ENCODE measurements around the gene PPP1R3D.
"Not testable (repeated sequence)": the region's sequence is repeated elsewhere in the genome, so short reads cannot be mapped to it uniquely, and the experiment has no call there.

Gene PPP1R3D

GRCh38 chr20:59911041-59911440 is 29.1 kb downstream of the PPP1R3D start:
- no peak for DNase-seq

- DNase-seq, result no peak
These were observed 31.2 kb downstream of the PPP1R3D start for GRCh38 chr20:59908855-59909254.

- DNase-seq, result no peak
These were observed 36.5 kb downstream of the PPP1R3D start for GRCh38 chr20:59903621-59904020.

GRCh38 chr20:59902470-59902869 is 37.6 kb downstream of the PPP1R3D start:
- DNase-seq, result no peak

DNA sequence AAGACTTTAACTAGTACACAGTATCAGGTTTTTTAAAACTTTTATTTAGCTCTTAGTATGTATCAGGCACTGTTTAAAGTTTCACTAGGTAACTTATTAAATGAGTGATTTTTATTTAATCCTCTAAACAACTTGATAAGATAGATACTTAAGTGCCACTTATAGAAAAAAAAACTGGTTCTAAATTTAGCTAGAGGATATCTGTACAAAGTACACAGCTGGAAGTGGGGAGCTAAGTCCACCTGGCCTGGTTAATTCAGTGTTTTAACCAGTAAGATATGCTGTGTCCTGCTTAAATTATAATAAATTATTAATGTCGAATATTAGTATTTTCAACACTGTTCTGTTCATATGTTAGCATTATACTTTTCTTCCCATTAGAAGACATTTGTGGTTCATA is 44.2 kb downstream of the PPP1R3D start:
- DNase-seq, result no peak

DNA sequence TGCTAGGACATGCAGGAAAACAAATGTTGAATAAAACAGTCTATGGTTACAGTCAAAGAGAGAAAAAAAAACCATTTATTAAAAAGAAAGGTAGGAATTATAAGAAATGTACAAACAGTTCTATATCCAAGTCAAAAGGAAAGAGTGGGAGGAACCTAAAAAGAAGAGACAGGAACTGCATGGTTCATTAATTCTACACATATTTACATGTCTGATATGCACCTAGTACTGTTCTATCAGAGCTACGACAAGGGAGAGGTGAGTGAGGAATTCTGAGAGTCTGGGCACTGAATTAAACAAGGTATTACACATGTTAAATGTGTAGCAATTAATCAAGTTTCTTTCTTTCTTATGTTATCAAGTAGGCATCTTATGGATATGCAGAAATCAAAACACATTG is 48.5 kb downstream of the PPP1R3D start:
- DNase-seq, result no peak

- DNase-seq, result not testable (repeated sequence)
These were observed 50.1 kb downstream of the PPP1R3D start for GRCh38 chr20:59890035-59890434.

GRCh38 chr20:59888050-59888449 is 52.1 kb downstream of the PPP1R3D start:
- DNase-seq, result no peak

Measured in activated gamma-delta T cell treated with Interleukin-2 at 50 U/mL for 16 hours (primary cell).